NCI-H2081 (cell line): Measurements from ENCODE around the gene THBS2.
"Not testable (repeated sequence)": the region's sequence is repeated elsewhere in the genome, so short reads cannot be mapped to it uniquely, and the experiment has no call there.

Source experiments
- DNase-seq, 2 experiments: peaks; one replicate each; lab custom pipeline; 2025; lab: John Stamatoyannopoulos, UW

THBS2 gene

DNA sequence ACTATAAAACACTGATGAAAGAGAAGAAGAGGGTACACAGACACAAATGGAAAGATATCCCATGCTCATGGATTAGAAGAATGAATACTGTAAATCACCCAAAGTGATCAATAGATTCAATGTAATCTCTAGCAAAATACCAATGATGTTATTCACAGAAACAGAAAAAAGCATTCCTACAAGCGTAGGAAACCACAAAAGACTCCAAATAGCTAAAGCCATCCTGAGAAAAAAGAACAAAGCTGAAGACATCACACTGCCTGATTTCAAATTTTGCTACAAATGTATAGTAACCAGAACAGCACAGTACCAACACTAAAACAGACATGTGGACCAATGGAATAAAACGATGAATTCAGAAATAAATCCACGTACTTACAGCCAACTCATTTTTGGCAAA lies 43.0 kb downstream of the THBS2 start:
- no peak for DNase-seq

DNA sequence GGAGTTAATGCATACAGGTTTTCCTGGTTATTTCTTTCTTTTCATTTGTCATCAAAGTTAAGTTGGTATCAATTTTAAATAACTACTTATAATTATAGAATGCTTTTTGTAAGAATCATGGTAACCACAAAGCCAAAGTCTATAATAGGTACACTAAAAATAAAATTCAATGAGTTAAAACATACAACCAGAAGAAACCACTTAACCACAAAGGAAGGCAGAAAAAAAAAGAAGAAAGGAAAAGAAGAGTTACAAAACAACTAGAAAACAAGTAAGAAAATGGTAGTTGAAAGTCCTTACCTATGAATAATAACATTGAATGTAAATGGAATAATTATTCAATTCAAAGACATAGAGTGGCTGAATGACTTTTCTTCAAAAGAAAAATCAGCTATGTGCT lies 45.6 kb downstream of the THBS2 start:
- DNase-seq: no peak

DNA sequence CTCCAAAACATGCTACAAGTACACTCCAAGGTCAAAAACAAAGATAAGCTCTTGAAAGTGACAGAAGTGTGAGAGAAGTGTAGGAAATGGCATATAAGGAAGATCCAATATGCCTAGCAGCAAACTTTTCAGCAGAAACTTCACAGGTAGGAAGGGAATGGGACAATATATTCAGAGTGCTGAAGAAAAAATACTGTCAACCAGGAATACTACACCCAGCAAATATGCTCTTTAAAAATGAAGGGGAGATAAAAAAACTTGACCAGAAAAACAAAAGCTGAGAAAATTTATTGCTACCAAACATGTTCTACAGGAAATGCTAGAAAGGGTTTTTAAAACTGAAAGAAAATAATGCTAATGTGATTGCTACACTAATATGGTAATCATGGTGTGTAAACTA lies 46.2 kb downstream of the THBS2 start:
- no peak for DNase-seq

DNA sequence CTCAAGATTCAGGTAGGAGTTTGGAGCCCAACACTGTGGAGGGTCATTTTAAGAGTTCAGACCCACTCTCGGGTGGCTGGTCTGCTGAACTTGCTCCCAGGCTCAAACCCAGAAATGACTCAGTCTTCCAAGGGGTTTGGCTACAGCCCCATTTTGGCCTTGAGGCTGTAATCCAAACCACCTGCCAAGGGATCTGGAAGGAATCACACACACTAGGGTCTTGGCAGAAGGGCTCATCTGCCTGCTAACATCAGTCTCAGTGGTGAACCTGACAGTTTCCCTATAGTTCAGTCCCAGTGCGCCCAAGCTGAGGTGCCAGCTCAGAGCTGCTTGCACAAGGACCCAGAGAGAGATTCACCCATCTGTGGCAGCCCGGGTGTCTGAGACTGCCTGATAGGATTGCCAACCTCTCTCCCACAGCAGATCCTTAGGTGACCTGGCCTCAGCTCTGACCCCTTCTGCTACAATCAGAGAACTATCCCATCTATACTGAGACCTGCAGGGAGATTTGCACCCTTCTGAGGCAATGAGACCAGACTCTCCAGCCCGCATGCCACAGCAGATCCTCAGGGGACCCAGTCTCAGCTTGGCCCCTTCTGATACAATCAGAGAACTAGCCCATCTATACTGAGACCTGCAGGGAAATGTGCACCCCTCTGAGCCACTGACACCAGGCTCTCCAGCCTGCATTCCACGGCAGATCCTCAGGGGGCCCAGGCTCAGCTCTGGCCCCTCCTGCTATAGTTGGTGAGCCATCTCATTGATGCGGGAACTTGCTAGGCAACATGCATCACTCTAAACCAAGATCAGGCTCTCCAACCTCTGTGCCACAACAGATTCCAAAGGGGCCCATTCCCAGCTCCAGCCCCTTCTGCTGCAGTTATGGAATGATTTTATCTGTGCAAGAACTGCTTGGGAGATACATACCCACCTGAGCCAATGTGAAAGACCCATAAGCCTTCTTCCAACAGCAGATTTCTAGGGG lies 48.2 kb downstream of the THBS2 start:
- no peak for DNase-seq

DNA sequence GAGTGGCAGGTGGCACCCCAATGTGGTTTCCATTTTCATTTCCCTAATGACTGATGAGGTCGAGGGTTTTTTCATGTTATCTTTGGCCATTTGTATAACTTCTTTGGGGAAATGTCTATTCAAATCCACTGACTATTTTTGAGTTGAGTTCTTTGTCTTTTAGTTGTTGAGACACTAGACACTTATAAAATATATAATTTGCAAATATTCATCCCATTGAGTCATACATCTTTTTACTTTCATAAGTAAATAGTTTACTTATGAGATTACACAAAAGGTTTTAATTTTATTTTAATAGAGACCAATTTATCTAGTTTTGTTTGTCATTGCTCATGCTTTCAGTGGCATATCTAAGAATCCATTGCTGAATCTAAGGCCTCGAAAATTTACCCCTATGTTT lies 49.5 kb downstream of the THBS2 start:
- DNase-seq: no peak

DNA sequence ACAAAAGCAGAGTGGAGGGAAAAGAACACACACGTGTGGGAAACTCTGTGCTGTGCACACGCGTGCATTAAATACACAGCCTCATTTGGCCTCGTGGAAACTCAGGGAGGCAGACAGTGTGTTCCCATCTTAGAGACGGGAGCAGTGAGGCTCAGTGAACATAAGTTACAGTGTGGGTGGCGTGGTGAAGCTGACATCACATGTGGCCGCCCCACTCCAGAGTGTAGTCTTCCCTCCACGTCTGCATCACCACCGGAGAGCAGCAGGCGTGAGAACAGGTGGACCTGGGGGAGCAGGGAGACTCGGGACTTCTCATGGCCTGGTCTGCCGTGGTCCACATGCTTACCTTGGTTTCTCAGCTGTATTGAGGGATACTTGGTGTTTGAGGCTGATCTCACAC lies 51.7 kb downstream of the THBS2 start:
- no peak for DNase-seq

DNA sequence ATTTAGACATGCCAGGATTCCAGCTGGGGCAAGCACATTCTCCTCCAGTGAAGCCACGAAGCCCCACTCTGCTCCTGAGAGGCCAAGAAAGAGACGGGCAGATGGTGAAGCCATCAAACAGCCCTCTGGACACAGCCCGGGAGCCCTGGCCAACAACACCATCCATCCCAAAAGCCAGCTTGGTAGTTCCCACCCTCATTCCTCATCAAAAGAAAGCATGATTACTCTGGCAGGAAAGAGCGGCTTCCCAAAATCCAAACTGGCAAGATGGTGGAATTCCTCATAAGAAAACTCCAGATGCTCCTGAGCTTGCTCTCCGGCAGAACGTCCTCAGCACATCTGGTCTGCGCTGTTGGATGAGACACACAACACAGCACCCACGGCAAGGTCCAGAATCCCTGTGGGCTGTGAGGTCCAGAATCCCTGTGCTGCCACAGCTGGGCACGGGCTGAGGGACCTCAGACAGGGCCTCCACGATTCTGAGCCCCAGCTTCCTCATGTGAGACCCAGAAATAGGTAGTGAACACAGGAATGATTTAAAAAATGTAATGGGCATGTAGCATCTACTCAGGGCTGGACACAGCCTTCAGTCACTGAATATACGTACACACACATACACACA lies 52.6 kb downstream of the THBS2 start:
- DNase-seq: no peak

DNA sequence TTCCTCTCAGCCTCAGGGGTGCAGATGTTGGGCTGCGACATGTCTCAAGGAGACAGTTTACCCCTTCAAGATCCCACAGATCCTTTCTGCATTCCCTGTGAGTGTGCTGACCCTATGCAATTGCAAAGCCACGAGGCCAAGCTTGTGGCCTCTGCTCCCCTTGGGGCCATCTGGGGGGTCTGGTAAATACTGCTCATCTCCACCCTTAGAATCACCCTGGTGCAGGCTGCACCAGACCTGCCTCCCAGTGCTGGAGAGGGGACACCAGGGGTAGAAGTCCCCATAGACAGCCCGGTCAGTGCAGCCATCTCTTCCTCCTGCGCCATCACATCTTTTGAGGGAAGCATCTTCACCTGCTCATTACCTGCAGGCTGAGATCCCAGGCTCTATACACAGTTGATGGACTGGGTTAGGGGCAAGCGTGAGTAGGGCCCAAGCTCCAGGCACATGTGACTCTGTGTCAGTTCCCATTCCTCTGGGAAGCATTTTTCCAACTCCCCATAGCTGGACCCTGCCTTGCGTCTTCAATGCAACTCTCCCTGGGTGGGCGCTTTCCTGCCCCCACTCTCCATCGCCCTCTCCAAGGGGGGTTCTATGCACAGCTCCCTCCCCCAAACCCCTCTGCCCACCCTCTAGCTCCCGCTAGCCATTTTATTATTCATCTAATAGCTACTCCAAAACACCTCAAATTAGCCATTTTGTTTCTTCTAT lies 53.9 kb downstream of the THBS2 start:
- no peak for DNase-seq

DNA sequence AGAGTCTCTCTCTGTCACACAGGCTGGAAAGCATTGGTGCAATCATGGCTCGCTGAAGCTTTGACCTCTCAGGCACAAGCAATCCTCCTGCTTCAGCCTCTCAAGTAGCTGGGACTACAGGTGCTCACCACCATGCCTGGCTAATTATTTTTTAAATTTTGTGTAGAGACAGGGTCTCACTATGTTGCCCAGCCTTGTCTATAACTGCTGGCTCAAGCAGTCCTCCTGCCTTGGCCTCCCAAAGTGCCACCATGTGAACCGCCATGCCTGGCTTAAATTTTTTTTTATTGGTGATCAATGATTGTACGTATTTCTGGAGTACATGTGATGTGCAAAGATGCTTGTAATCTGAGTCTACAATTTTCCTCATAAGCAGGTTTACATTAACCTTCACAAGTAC lies 54.8 kb downstream of the THBS2 start:
- DNase-seq: no peak

DNA sequence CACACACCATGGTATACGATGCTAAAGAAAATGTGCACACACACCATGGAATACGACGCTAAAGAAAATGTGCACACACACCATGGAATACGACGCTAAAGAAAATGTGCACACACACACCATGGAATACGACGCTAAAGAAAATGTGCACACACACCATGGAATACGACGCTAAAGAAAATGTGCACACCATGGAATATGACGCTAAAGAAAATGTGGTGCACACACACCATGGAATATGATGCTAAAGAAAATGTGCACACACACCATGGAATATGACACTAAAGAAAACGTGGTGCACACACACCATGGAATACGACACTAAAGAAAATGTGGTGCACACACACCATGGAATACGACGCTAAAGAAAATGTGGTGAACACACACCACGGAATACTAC lies 55.7 kb downstream of the THBS2 start:
- not testable (repeated sequence) for DNase-seq

DNA sequence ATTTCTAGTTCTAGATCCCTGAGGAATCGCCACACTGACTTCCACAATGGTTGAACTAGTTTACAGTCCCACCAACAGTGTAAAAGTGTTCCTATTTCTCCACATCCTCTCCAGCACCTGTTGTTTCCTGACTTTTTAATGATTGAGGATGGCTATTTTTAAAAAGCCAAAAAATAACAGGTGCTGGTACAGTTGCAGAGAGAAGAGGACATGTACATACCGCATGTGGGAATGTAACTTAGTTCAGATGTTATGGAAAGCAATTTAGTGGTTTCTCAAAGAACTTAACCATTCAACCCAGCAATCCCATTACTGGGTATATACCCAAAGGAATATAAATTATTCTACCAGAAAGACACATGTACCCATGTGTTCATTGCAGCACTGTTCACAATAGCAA lies 57.4 kb downstream of the THBS2 start:
- DNase-seq: not testable (repeated sequence)

DNA sequence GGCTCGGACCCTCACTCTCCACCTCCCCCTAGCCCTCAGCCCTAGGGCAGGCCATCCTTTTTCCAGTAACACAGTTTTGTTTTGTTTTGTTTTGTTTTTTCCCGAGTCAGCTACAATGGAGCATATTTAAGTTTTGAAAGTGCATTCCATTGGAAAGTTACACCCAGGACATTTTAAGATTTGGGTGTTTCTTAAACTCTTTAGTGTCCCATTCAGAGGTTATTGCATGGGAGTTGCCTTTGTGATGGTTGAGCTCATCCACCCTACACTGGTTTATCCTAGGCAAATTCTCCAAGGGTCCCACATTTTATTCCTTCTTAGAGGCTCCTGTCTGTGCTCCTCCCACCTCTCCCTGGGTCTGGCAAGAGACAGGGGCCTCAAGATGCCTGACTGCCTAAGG lies 58.9 kb downstream of the THBS2 start:
- DNase-seq: no peak

DNA sequence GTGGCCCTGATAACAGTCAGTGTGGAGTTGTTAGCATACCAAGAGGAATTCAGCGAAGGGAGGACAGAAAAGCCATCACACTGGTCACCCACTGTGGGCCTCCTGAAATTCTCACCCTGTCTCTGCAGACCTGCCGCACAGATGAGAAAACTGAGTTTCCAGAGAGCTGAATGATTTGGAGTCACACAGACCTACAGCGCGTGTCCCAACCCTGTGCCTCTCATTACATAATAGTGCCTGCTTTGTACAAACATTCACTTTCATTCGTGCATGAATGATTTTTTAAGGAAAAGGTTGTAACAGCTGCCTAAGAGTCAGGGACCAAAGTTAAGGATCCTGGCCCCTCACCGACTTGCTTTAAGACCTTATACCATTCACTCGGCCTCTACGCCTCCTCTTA lies 62.7 kb downstream of the THBS2 start:
- no peak for DNase-seq

DNA sequence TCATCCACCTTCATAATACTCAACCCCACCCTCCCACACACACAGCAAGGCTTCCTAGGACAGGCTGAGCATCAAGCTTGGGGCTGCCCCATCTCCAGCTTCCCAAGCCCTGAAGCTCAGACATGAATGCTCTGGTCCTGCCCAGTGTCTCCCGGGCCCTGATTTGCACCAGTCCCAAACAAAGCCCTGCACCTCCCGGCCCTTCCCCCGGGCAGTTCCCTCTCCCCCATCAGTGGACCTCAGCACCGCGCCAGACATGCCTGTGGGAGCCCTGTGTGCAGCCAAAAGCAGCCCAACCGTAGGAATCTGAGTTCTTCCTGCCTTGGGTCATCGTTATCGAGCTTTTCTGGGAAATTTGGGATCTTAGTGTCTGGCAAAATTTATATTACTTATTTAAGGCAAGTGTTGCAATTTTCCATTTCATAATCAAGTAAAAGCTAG lies 63.5 kb downstream of the THBS2 start:
- no peak for DNase-seq

DNA sequence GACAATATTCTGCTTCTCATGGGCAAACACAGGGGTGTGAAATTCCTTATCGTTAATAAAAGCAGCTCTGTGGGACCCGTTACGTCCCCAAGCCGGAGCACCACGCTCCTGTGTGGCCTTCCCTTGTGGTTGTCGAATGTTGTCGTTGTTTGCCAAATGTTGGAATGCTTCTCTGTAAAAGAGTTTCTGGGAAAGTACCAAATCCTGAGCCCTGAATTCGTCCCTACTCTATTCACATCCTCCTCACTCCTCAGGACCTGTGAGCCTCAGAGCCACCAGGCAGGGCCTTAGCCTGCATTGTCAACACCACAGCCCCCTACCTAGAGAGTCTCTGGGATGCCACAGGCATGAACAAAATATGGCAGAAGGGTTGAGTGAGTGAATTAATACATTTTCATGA lies 64.0 kb downstream of the THBS2 start:
- no peak for DNase-seq

DNA sequence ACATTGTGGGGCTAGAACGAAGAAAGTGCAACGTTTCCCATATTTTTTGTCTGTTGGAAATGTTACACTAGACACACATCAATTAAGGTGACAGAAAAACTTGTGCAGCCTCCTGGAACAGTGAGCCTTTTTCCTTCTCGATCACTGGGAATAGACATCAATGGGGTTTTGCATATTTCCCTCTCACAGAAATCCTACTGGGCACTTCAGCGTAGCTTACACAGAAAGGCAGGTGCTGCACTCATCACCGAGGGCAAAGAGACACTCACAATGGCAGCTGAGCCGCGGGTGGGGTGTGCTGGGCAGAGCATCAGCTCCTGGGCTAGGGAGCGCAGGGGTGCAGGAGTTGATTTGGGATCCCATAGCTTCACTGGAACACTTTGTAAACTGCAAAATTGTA lies 64.5 kb downstream of the THBS2 start:
- no peak for DNase-seq

DNA sequence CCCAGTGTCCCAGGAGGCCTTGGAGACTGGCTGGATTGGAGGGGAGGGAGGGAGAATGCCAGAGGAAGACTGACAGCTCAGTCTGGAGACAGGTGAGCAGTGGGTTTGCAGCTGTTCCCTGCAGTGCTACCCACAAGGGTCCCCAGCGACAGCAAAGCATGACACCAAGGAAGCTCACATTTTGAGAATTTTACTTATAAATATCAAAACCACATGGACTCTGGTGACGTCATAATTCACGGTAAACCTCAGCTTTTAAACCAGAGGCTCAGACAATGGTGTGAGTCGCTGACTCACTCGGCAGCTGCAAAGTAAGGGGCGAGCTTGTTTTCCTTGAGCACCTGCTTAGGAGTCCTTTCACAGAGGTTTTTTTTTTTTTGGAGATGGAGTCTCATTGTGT lies 65.2 kb downstream of the THBS2 start:
- no peak for DNase-seq

DNA sequence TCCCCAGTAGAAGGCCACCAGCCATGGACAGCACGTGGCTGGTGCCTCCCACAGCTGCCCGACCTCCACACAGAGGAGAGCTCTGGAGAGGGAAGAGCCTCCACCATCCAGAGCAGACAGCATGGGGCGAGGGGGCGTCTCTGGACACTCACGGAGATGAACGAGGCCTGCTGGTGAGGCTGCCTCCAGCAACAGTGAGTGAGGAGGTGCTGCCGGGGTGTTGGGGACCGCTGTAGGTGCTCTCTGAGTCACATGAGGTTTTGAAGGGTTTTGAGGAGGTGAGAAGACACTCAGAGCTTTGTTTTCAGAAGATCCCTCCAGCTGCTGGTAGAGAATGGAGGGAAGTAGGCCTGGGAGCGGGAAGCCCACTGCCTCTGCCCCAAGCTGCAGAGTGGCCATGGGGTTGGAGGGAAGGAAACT lies 65.6 kb downstream of the THBS2 start:
- no peak for DNase-seq

DNA sequence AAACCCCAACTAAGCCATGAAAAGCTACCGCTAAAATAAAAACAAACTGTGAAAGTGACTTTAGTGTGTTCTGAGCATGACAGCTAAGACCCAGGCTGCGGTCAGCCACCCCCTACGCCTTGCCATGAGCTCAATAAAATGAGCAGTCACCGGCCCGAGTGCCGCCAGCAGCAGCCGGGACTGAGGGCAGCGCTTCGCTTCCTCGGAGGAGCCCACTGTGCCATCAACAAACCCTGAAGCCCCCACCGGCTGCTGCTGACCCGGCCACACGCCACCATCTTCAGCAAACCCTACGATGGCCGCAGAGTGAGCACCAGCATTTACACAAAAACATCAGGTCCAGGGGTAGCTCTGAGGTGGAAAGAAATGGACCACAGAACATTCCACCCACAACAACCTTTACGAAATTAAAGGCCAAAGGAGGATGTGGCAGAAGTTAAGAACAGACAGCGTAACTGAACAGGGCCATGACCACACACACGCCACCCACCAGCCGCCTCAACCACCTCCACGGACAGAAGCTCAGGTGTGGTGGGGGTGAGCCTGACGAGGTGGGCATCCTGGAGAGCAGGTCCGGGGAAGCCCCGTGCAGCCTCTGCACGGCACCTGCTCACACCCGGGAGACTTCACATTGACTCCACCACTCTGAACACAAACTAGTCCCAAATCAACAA lies 67.0 kb downstream of the THBS2 start:
- no peak for DNase-seq

DNA sequence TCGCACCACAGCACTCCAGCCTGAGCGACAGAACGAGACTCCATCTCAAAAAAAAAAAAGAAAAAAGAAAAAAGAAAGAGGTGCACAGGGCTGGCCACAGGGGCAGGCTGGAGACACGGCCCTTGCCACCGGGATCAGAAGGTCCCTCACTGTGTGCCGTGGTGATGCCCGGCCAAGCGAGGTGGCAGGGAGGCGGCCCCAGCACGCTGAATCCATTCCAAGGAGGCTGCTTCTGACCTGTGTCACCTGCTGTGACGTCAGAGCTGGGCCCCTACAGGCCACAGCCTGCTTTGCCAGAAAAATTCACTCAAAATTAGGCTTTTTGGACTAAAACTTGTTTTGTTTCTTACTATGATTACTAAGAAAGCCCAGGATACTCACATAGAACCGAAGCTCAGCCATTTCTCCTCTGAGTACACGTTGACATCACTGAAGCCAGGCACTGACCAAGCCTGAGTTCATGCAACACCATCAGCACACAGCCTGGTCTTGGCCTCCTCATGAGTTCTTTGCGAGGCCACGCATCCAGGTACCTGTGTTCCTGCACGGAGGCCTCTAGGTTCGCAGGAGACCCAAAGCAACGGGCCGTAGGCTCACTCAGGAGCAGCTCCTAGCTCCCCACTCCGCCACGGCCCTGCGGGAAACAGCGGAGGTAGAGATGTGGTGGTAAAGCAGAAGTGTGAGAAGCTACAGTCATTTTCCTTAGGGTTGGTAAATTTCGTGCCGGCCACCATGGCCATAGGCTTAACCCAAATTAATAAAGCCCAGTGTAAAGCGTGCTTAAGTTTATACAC lies 67.8 kb downstream of the THBS2 start:
- DNase-seq: no peak

DNA sequence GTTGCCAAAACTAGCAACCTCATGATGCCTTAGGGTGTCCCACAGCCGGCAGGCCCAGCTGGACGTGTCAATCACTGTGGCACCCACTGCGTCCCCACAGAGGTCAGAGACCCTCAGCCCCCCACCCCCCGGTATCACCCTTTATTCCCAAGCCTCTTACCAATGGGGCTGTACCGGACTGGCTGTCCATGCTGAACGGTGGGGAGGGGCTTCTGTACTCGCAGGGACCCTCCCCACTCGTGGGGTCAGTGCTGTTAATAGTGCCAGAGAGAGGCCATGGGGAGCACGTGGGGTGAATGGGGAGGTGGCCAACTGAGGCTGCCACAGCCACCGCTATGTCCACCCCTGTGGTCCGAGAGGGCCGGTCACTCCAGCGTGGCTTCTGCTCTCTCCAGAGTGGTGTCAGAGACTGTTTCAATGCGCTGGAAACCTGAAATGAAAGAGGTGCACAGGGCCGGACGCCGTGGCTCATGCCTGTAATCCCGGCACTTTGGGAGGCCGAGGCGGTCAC lies 68.6 kb downstream of the THBS2 start:
- DNase-seq: no peak
